ENCODE results near the gene ITPR1. TPM values are rescaled to one million over a fixed set of nuclear protein-coding genes. Genes with fewer than 3 reads are reported as not detected.

The ITPR1 gene
- total RNA-seq, 2 experiments from 2014 or later: 84.4 to 104 TPM

DNA sequence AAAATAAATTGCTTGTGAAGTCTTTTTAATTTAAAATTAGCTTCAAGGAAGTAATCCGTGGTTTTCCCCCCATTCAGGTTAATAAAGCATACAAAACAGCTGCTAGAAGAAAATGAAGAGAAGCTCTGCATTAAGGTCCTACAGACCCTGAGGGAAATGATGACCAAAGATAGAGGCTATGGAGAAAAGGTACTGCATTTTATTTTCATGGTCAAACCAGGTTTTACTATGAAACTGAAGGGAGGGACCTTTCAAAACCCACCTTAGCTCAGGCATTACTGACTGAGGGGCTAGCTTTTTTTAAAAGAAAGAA, 218.5 kb downstream of the ITPR1 start:
- no peaks in the 10 kb centered on the region for H3K4me1 ChIP-seq (ENCODE audit: insufficient read depth, low read length, poor library complexity, severe bottlenecking)
- H3K4me3 ChIP-seq (ENCODE audit: low read depth, low read length, poor library complexity, severe bottlenecking): no peak overlapping the region
- ChIA-PET POLR2A (interaction anchor here (0.6 to 1.2 kb wide), 9 partner anchors 26 to 1461 kb away, joined by 3 to 9 read pairs (median 4); no protein-coding TSS in a partner anchor), CTCF (ENCODE audit: unreplicated experiment) (interaction anchor here (0.6 to 1.6 kb wide), 5 partner anchors 9 to 347 kb away, joined by 3 to 6 read pairs (median 3); no protein-coding TSS in a partner anchor)
- no peak overlapping the region for H3K4me2 ChIP-seq (ENCODE audit: low read length)
- DNase-seq (ENCODE audit: low spot score): no peak
- H3K9me3 ChIP-seq (ENCODE audit: low read length): no peaks in the 10 kb centered on the region
- H3K27ac ChIP-seq (ENCODE audit: low read depth, low read length, poor library complexity, severe bottlenecking): no peak overlapping the region
- no peak for TF ChIP-seq EZH2phosphoT487 (IDR thresholded peaks at IDR 0.05; ENCODE audit: borderline replicate concordance, low read depth, low read length)
- TF ChIP-seq CTCF (conservative IDR thresholded peaks at IDR 0.05; ENCODE audit: low read length): peak; percentile 61; the same call in 1 of the 2 replicates
- intact Hi-C loops (cut with micrococcal nuclease; ENCODE audit: unreplicated experiment): loop anchor here (1.0 to 5.0 kb wide), 2 partner anchors 266 to 346 kb away; partner anchors contain the start of gene BHLHE40
- H3K79me2 ChIP-seq (ENCODE audit: insufficient read depth, low read depth, low read length): no peaks in the 10 kb centered on the region
- peaks cover 58% of the 10 kb centered on the region for H3K36me3 ChIP-seq (ENCODE audit: insufficient read depth, low read length)
- BruUV-seq (replicated peaks): no TSS peak
- H4K20me1 ChIP-seq (ENCODE audit: insufficient read depth, low read length): no peaks in the 10 kb centered on the region
- H3K9me2 ChIP-seq (ENCODE audit: insufficient read depth, low read length): no peaks in the 10 kb centered on the region
- no peak overlapping the region for H2AFZ ChIP-seq (ENCODE audit: low read length)

- Histone ChIP-seq H3K4me2 (ENCODE audit: low read length) (no peak overlapping the region), H3K27ac (ENCODE audit: low read depth, low read length, poor library complexity, severe bottlenecking) (no peak overlapping the region), H4K20me1 (ENCODE audit: insufficient read depth, low read length) (no peaks in the 10 kb centered on the region), H3K79me2 (ENCODE audit: insufficient read depth, low read depth, low read length) (no peaks in the 10 kb centered on the region), H3K36me3 (ENCODE audit: insufficient read depth, low read length) (peaks cover 54% of the 10 kb centered on the region), H3K4me1 (ENCODE audit: insufficient read depth, low read length, poor library complexity, severe bottlenecking) (no peaks in the 10 kb centered on the region), H2AFZ (ENCODE audit: low read length) (no peak overlapping the region), H3K4me3 (ENCODE audit: low read depth, low read length, poor library complexity, severe bottlenecking) (no peak overlapping the region), H3K9me2 (ENCODE audit: insufficient read depth, low read length) (no peaks in the 10 kb centered on the region), H3K9me3 (ENCODE audit: low read length) (no peaks in the 10 kb centered on the region)
- no peak for TF ChIP-seq EZH2phosphoT487 (IDR thresholded peaks at IDR 0.05; ENCODE audit: borderline replicate concordance, low read depth, low read length)
- intact Hi-C loops (cut with micrococcal nuclease; ENCODE audit: unreplicated experiment): loop anchor here (5.0 kb wide), 1 partner anchor 265 kb away; the partner anchor contains the start of gene BHLHE40
- CTCF ChIA-PET (ENCODE audit: unreplicated experiment): interaction anchor here (0.6 to 1.6 kb wide), 4 partner anchors 10 to 347 kb away, joined by 3 to 6 read pairs (median 4); no protein-coding TSS in a partner anchor
- POLR2A ChIA-PET: interaction anchor here (0.7 to 1.2 kb wide), 5 partner anchors 26 to 735 kb away, joined by 3 to 9 read pairs (median 3); no protein-coding TSS in a partner anchor
- no TSS peak for BruUV-seq (replicated peaks)
- DNase-seq (ENCODE audit: low spot score): no peak
Observed at GRCh38 chr3:4712109-4712508, 219.0 kb downstream of the ITPR1 start.

GRCh38 chr3:4714045-4714444, 220.9 kb downstream of the ITPR1 start:
- Histone ChIP-seq H3K4me3 (ENCODE audit: low read depth, low read length, poor library complexity, severe bottlenecking) (no peak overlapping the region), H3K4me2 (ENCODE audit: low read length) (no peak overlapping the region), H3K36me3 (ENCODE audit: insufficient read depth, low read length) (peaks cover 57% of the 10 kb centered on the region), H4K20me1 (ENCODE audit: insufficient read depth, low read length) (no peaks in the 10 kb centered on the region), H3K27ac (ENCODE audit: low read depth, low read length, poor library complexity, severe bottlenecking) (no peak overlapping the region), H3K79me2 (ENCODE audit: insufficient read depth, low read depth, low read length) (no peaks in the 10 kb centered on the region), H3K9me2 (ENCODE audit: insufficient read depth, low read length) (no peaks in the 10 kb centered on the region), H3K4me1 (ENCODE audit: insufficient read depth, low read length, poor library complexity, severe bottlenecking) (no peaks in the 10 kb centered on the region), H2AFZ (ENCODE audit: low read length) (no peak overlapping the region), H3K9me3 (ENCODE audit: low read length) (no peaks in the 10 kb centered on the region)
- intact Hi-C loops (cut with micrococcal nuclease; ENCODE audit: unreplicated experiment): loop anchor here (5.0 kb wide), 1 partner anchor 263 kb away; the partner anchor contains the start of gene BHLHE40
- ChIA-PET POLR2A (no interaction called here), CTCF (ENCODE audit: unreplicated experiment) (no interaction called here)
- TF ChIP-seq CTCF (conservative IDR thresholded peaks at IDR 0.05; ENCODE audit: low read length): no peak
- TF ChIP-seq EZH2phosphoT487 (IDR thresholded peaks at IDR 0.05; ENCODE audit: borderline replicate concordance, low read depth, low read length): no peak
- DNase-seq (ENCODE audit: low spot score): no peak
- BruUV-seq (replicated peaks): no TSS peak
